GM15510 (cell line): Measurements from ENCODE around the gene SKP2.

Experiments
- POLR2A ChIP-seq: IDR thresholded peaks from 3 replicates; pipeline ENCODE4 v1.6.1; 2011; ENCODE audit warnings: borderline replicate concordance; ENCODE audit not compliant: insufficient read length; ENCODE audit errors: extremely low read depth

The SKP2 gene

DNA sequence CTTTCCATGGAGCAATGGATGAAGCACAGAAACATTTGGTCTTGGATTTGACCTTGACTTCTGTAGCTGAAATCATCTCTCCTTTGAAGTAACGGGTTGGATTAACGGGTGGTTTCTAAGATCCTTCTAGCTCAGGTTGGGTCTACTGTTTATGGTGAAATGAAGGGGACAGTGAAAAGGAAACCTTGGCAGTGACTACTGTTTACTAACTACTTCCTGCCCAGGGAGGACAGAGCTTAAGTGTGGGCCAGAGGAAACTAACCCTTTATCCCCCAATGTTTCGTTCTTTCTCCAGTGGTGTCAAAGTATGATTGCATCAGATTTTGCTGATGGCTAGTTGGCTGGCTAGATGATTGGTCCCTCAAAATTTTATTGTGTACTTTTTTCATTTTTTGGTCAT lies 22.2 kb downstream of the SKP2 start:
- TF ChIP-seq POLR2A, result no peak

DNA sequence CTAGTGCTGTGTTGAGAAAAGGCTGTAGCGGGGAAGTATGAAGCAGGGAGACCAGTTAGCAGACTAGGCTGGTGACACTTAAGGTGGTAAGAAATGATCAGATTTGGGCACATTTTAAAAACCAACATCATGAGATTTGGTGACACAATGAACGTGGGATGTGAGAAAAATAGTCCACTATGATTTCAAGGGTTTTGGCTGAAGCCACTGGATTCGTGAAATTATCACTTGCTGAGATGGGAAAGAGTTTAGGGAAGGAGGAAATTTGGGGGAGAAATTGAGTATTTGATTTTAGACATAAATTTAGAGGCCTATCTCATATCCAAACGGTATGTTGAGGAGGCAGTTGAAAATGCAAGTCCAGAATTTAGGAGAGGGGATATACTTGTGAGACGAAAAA lies 23.1 kb downstream of the SKP2 start:
- TF ChIP-seq POLR2A, result no peak

DNA sequence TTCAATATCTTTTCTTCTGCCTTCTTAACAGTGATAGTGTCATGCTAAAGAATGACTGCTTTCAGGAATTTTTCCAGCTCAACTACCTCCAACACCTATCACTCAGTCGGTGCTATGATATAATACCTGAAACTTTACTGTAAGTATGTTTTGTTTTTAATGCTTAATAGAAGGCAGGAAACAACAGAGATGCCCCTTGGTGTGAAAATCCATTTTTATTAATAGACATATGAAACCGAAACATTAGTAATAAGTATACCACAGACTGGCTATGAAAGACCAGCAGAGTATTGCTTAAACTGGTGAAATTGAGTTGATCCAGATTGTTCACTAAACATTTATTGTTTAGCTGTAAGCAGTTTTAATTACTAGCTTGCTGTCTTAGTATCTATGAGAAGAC lies 25.2 kb downstream of the SKP2 start:
- no peak for TF ChIP-seq POLR2A

DNA sequence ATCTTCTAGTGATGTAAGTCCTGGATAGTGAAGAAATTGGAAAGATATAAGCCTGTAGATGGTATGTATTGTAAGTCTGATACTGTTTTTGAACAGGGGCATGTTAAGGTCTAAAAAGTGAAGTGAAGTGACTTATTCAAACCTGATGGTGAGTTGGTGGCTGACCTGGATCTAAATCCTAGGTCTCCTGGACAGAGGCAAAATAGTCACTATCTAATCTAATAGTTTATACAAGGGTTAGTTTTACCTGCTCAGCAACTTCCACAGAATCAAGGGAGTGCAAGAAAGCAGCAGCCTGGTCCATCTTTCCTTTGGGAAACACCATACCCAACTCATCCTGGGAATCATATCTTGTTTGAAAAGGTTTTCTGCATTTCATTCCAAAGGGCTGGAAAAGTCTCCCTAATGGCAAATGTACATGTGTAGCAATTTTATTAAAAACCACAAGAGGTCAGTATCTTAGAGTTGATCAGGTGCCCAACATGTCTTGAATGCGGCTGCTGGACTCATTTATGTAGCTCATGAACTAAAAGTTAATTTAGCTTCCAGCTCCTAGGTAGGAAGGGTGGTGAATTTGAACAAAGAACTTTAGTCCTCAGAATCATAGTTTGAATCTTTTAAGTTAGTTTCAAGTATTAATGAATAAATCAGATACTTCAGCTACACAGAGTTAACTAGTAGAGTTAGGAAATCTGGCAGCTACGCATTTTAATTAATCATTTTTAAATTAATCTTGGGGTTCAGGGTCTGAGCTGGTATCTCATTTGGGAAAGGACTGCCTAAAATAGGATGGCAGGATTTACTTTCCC lies 26.0 kb downstream of the SKP2 start:
- TF ChIP-seq POLR2A, result no peak

DNA sequence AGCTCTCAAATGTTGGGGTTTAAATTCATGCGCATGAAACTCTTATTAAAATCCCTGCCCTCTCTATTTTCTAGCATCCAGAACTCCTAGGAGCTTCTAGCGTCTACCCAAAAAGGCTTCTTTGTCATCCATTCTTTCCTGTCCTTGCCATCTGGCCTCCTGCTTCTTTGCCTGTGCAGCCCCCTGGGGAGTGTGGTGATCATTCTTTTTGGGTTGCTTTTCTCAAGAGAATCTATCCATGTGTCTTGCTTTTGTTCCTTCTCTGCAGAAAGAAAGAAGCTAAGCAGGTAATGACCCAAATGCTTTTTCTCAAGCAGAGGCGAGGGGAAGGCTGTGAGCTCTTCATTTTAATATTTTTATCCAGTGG lies 26.6 kb downstream of the SKP2 start:
- no peak for TF ChIP-seq POLR2A

DNA sequence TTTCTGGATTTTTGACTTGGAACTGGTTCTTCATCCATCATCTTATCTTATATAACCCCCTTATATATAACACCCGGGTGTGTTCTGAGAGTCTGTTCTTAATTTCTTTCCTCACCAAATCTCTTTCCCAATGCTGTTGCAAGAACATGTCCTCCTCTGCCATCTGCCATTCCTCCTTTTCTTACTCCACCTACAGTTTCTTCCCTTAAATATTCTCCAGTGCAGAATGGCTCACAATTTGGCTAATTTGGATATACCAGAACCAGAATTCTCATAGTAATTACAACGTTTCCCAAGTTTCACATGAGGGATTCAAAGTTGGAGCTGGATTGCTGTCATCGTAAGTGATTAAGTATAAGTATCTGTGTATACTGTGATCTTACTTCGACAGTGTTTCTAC lies 28.0 kb downstream of the SKP2 start:
- no peak for TF ChIP-seq POLR2A

DNA sequence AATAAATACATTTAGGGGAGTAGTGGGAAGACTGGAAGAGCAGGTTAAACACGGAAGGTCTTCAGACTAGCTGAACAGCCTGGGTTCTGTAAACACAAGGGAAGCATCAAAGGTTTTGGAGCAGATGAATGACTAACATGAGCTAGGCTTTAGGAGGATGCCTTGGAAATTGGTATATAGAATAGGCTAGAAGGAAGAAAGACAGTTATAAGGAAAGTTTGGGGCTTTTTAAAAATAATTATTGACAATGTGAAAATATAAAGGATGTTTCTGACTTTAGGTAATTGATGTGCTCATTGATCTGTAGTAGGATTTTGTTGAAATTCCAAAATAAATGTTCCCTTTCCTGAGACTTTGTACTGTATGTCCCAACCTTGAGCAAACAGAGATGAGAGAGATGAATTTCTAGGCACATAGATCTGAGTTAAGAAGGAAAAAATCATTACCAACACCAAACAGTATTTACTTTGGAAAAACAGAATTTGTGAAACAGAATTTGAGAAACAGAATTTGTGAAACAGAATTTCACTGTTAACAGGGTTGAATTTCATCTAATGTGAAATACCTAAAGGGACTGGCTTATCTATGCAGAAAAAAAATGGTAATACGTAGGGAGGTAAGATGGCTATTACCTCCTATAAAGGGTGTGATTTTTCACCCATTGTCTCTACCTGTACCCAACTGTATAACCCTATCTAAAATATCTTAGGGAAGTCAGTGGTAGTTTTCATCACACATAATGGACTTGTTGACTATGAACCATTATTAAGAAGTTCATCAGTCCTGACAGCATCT lies 28.8 kb downstream of the SKP2 start:
- TF ChIP-seq POLR2A, result no peak

DNA sequence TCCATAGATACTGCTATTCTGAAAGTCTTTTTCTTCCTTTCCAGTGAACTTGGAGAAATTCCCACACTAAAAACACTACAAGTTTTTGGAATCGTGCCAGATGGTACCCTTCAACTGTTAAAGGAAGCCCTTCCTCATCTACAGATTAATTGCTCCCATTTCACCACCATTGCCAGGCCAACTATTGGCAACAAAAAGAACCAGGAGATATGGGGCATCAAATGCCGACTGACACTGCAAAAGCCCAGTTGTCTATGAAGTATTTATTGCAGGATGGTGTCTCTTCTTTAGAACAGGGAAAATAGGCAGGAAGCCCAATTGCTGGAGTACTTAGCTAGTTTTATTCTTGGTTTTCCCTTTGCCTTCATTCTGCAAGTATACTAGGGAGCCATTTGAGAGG lies 29.9 kb downstream of the SKP2 start:
- no peak for TF ChIP-seq POLR2A

DNA sequence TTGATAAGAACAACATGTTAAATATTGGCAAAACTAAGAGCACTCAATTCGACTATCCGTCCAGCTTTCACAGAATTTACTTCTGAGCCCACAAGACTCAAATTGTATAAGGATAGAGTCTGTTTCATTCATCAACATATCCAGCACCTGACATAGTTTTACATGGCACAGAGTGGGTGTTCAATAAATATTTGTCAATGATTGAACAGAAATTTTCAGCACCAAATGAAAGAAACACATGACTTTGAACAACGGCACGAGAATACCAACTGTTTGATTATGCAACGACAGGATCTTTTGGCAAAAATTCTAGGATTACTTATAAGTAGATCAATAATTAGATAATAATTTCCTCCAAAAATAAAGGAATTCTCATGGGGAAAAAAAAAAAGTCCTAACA lies 41.8 kb downstream of the SKP2 start:
- TF ChIP-seq POLR2A, result no peak

DNA sequence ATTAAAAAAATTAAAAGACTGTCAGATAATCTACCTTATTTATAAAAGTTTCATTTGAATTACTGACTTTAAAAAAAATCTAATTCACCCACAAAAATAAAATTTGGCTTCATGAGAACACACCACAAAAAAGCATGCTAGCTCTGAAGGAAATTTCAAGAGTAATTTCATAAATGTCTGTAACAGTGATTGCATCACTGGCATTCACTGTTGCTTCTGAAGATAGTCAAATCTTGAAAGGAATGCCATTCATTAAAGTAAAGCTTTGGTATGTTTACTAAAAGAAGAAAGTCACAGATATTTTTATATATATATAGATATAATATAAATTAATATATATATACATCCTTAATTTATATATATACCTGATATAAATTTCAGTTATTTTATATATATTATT lies 46.4 kb downstream of the SKP2 start:
- no peak for TF ChIP-seq POLR2A

DNA sequence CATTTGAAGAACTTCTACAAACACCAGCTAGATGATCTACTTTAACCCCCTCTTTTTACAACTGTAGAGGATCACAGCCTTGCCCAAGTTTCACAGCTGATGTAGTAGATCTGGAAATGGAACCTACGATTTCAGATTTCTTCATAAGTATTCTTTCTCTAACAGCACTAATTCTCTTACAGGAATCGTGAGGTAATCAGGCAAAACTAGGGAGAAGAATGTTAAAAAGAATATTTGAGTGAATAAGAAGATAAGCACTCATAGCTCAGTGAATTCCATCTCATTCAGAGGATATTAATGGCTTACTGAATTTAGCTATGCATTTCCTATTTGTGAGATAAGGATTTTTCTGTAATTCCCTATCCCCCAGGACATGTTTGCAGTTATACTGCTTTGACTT lies 47.7 kb downstream of the SKP2 start:
- TF ChIP-seq POLR2A, result no peak

DNA sequence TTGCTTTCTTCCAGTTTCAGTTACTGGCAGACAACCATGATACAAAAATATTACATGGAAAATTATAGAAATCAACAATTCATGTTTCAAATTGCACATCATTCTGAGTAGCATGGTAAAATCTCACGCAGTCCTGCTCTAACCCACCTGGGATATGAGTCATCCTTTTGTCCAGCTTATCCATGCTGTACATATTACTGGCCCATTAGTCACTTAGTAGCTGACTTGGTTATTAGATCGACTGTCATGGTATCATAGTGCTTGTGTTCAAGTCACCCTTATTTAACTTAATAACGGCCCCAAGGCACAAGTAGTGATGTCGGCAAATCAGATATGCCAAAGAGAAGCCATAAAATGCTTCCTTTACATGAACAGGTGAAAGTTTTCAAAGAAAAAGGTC lies 48.6 kb downstream of the SKP2 start:
- TF ChIP-seq POLR2A, result no peak

DNA sequence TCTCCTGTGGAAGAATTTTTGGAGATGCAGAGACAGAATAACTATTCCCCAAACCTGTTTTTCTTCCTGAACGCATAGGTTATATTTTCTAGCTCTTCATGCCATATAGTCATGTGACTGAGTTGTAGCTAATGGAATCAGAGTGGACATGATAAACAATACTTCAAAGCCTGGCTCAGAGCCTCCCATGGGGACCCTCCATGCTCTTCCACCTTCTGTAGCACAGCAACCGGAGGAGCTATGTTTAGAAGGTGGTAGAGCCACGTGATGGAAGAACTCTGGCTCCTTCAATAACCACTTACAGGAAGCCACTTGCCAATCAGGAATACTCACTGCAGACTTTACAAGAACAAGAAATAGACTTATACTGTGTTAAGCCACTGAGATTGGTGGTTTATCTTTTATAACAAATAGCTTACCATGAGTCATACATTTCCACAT lies 50.6 kb downstream of the SKP2 start:
- no peak for TF ChIP-seq POLR2A

DNA sequence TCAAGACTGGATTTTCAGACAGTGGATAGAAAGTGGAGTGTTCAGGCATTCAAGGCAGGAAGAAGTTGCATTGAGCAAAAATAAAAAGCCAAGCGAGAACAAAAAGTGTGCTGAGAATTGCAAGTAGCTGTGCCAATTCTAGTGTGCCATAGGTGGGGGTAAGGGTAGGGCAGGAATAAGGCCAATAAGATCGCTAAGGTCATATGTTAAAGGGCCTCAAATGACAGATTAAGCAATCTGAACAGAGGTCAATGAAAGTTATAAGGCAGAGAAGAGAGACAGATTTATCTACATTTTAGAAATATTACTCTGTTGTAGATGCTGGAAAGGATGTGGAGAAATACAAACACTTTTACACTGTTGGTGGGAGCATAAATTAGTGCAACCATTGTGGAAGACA lies 53.4 kb downstream of the SKP2 start:
- TF ChIP-seq POLR2A, result no peak

DNA sequence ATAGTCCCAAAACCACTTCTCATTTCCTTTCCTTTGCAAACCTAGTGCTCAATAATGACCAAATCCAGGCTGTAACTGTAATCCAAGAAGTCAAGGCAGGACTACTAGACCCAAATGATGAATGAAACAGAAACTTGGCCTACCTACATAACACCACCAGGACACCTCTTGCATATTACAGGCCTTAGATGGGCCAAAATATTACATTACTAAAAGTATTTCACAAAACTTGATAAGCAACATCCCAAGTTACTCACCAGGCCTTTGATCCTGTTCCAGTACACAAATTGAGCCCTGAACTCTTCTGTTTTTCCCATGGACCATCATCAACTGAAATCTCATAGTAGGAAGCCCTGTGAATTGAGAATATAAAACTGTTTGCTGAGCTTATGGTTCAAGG lies 55.0 kb downstream of the SKP2 start:
- TF ChIP-seq POLR2A, result no peak

DNA sequence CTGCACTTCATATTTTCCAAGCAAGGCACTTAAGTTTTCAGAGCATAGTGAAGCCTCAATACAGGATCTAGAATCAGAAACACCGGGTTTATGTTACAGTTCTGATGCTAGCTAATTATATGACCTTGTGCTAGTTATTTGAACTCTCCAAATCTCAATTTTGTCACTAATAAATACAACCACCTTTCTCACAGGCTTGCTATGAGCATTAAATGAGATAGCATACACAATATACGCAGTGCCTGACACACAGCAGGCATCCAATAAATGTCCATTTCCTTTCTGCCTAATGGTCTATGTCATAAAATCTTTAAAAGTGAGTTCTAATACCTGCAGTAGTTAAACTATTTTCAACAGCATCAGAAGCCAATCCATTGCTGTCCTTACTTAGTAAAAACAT lies 56.9 kb downstream of the SKP2 start:
- TF ChIP-seq POLR2A, result no peak
